DND-41 (cell line): ENCODE measurements around the gene IPO4.

Experiments
- ATAC-seq: fragments of 200-7000 bp; cut with Tn5 transposase; 3 replicates; pipeline ENCODE4 v1.9.1; 2021; ENCODE audit warnings: low read depth; ENCODE audit not compliant: insufficient read depth
- DNase-seq: peaks from one replicate; pipeline ENCODE4 v3.0.0-alpha.2; 2020
- H2AFZ ChIP-seq: 2 replicates; pipeline ENCODE4 v1.6.0; 2012; ENCODE audit warnings: low read depth, low read length
- H3K27ac ChIP-seq: 2 replicates; pipeline ENCODE4 v1.5.1; 2012; ENCODE audit warnings: low read length, inconsistent platforms
- H3K27me3 ChIP-seq: fragments of 200-600 bp; sonication (generic); 2 replicates; pipeline ENCODE4 v1.6.0; 2012; ENCODE audit warnings: low read length, mild to moderate bottlenecking, inconsistent platforms; ENCODE audit not compliant: insufficient read depth, poor library complexity
- H3K36me3 ChIP-seq: 2 replicates; pipeline ENCODE4 v1.5.1; 2012; ENCODE audit warnings: low read length, inconsistent platforms; ENCODE audit not compliant: insufficient read depth
- H3K4me1 ChIP-seq: 2 replicates; pipeline ENCODE4 v1.5.1; 2012; ENCODE audit warnings: mild to moderate bottlenecking, low read length; ENCODE audit not compliant: insufficient read depth
- H3K4me2 ChIP-seq: 2 replicates; pipeline ENCODE4 v1.6.0; 2012; ENCODE audit warnings: mild to moderate bottlenecking, moderate library complexity, low read length, inconsistent platforms; ENCODE audit not compliant: insufficient read depth
- H3K4me3 ChIP-seq, 2 experiments: fragments of 200-600 bp in 1 of 2; shearing (Covaris generic) in 1 of 2; 2 replicates each; pipeline ENCODE4 v1.5.1; 2012 to 2016; ENCODE audit warnings: inconsistent platforms in 2 of 2, low read length in 2 of 2, mild to moderate bottlenecking in 2 of 2, low read depth in 1 of 2, moderate library complexity in 1 of 2
- H3K79me2 ChIP-seq: 2 replicates; pipeline ENCODE4 v1.6.0; 2012; ENCODE audit warnings: low read length, inconsistent platforms; ENCODE audit not compliant: insufficient read depth
- H3K9ac ChIP-seq: 2 replicates; pipeline ENCODE4 v1.6.0; 2012; ENCODE audit warnings: low read depth, mild to moderate bottlenecking, inconsistent platforms, low read length, moderate library complexity
- H3K9me3 ChIP-seq: 2 replicates; pipeline ENCODE4 v1.5.1; 2012; ENCODE audit warnings: low read length, moderate library complexity, mild to moderate bottlenecking, inconsistent platforms; ENCODE audit not compliant: insufficient read depth, severe bottlenecking
- H4K20me1 ChIP-seq: 2 replicates; pipeline ENCODE4 v1.6.0; 2012; ENCODE audit warnings: low read length; ENCODE audit not compliant: insufficient read depth
- EZH2 ChIP-seq: IDR thresholded peaks from 3 replicates; pipeline ENCODE4 v1.6.1; 2012; ENCODE audit warnings: borderline replicate concordance, low read depth, mild to moderate bottlenecking, moderate library complexity, low read length, inconsistent platforms; ENCODE audit not compliant: severe bottlenecking
- TF ChIP-seq, protein P1 (sequence below): IDR thresholded peaks from 2 replicates; pipeline ENCODE4 v1.5.1; 2012; ENCODE audit warnings: borderline replicate concordance, low read length, moderate library complexity, mild to moderate bottlenecking; ENCODE audit not compliant: poor library complexity, severe bottlenecking; ENCODE audit errors: extremely low read depth

The IPO4 gene

DNA sequence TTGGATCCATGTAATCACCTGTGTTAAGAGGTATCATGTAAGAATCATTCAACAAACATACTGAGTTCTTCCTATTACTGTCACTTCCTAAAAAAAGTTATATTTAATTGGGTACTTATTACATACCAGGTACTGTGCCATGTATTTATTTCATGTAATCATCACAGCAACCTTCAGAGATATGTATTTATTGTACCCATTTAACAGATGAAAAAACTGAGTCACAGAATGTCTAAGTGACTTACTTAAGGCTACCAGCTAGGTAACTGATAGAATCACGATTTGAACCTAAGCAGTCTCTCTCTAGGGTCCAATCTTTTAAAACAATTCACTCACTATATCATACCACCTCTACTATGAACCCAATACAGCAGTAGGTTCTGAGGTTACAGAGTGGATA lies 44.2 kb downstream of the IPO4 start:
- no peak overlapping the region for H3K9ac ChIP-seq
- H3K79me2 ChIP-seq = peaks cover 66% of the 10 kb centered on the region
- H3K36me3 ChIP-seq = peaks cover 51% of the 10 kb centered on the region
- ATAC-seq (no peak), DNase-seq (no peak)
- H3K27ac ChIP-seq = no peak overlapping the region
- H3K4me3 ChIP-seq = no peak overlapping the region; a peak in 1 of 4 replicates
- H3K4me2 ChIP-seq = peak overlapping the region; percentile 93; the same call in 1 of the 2 replicates
- H3K9me3 ChIP-seq = no peaks in the 10 kb centered on the region
- H3K27me3 ChIP-seq = no peaks in the 10 kb centered on the region
- H3K4me1 ChIP-seq = peaks cover 70% of the 10 kb centered on the region
- TF ChIP-seq, protein P1, sequence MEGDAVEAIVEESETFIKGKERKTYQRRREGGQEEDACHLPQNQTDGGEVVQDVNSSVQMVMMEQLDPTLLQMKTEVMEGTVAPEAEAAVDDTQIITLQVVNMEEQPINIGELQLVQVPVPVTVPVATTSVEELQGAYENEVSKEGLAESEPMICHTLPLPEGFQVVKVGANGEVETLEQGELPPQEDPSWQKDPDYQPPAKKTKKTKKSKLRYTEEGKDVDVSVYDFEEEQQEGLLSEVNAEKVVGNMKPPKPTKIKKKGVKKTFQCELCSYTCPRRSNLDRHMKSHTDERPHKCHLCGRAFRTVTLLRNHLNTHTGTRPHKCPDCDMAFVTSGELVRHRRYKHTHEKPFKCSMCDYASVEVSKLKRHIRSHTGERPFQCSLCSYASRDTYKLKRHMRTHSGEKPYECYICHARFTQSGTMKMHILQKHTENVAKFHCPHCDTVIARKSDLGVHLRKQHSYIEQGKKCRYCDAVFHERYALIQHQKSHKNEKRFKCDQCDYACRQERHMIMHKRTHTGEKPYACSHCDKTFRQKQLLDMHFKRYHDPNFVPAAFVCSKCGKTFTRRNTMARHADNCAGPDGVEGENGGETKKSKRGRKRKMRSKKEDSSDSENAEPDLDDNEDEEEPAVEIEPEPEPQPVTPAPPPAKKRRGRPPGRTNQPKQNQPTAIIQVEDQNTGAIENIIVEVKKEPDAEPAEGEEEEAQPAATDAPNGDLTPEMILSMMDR = no peak
- TF ChIP-seq EZH2 = no peak
- no peak overlapping the region for H2AFZ ChIP-seq
- H4K20me1 ChIP-seq = peaks cover 23% of the 10 kb centered on the region

DNA sequence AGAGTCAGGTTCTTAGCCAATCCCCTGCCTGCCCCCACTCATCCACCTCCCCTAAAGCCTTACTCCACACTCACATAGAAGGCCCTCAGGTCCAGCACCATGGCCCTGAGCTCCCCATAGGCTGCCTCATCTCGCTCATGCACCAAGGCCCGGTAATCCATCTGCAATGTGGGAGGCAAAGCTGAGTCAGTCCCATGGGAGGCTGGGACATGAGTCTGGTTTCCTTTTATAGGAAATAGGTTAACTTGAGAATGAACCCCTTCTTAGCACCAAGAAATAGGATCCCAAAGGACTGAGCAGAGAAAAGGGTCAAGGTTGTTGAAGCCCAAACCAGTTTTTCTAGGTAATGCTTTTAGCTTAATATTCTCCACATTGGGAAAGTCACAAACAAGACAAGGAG lies 45.1 kb downstream of the IPO4 start:
- H3K4me3 ChIP-seq = no peak overlapping the region

DNA sequence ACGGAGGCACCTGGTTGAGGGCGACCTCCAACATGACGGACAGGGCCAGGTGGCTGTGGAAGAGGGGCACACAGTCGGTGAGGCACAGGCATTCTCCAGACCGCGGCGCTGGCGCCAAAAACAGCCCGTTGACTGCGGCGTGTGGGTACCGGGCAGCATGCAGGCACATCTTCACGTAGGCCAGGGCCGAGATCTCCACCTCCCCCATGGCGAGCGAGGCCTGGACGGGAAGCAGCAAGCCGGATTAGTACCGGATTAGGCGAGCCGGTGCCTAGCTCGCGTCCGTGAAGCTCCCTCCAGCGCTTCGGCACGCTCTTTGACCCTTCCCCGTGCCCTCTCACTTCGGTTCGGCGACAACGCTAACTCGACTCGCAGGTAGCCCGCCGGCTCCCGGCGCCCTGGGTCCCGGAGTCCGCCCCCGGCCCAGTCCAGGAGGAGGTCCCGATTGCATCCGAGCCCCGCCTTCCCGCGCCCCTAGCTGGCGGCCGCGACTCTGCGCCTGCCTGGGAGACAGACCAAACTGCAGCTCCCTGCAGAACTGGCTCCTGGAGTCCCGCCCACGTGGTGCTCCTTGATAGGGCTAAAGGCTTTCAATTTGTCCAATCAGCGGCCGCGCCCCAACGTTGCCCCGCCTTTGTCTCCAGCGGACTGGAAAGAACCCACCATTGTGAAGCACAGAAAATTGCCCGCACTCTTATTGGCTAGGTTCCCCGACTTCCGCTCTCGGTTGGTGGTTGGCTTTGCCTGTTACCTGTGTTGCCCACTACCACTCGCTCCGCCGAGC lies 47.3 kb downstream of the IPO4 start, which contains the start of gene EMC9:
Gene EMC9, minus strand, starts transcription at position 495 of the 784 bp plus-strand sequence. Its CDS starts 287 bp downstream, at position 208.
- Histone ChIP-seq H3K27me3 (no peaks in the 10 kb centered on the region), H3K79me2 (peaks cover 77% of the 10 kb centered on the region), H3K4me2 (peak within 1 kb of the TSS; percentile 79), H2AFZ (peak within 1 kb of the TSS; percentile 77), H3K4me1 (peaks cover 84% of the 10 kb centered on the region), H3K9me3 (no peaks in the 10 kb centered on the region), H3K27ac (peak within 1 kb of the TSS; percentile 94), H3K4me3 (peak within 1 kb of the TSS; percentile 39 to 74), H3K9ac (peak within 1 kb of the TSS; percentile 83), H3K36me3 (peaks cover 62% of the 10 kb centered on the region), H4K20me1 (peaks cover 38% of the 10 kb centered on the region; the same call in 1 of the 2 replicates)
- DNase-seq (peak; percentile 100), ATAC-seq (peak; percentile 87)
- TF ChIP-seq, protein P1 = peak; percentile 54
- no peak for TF ChIP-seq EZH2

More for the DNA sequence above, 45.1 kb downstream of the IPO4 start:
- Histone ChIP-seq H3K36me3 (peaks cover 52% of the 10 kb centered on the region), H3K27me3 (no peaks in the 10 kb centered on the region), H3K9me3 (no peaks in the 10 kb centered on the region), H2AFZ (no peak overlapping the region), H4K20me1 (peaks cover 26% of the 10 kb centered on the region), H3K4me1 (peaks cover 70% of the 10 kb centered on the region), H3K4me2 (no peak overlapping the region), H3K79me2 (peaks cover 68% of the 10 kb centered on the region), H3K9ac (no peak overlapping the region), H3K27ac (no peak overlapping the region)
- ATAC-seq = no peak
- no peak for TF ChIP-seq EZH2
- TF ChIP-seq, protein P1 = no peak
- no peak for DNase-seq
